Gastroesophageal sphincter (tissue), 4 donors: Measurements from ENCODE around the gene SMAD1. TPM values are rescaled to one million over a fixed set of nuclear protein-coding genes. Genes with fewer than 3 reads are reported as not detected.

Experiments used
- ATAC-seq: fragments of 150-250 bp; one replicate; pipeline ENCODE4 v1.9.1; 2016; ENCODE audit warnings: mild to moderate bottlenecking, moderate library complexity
- H3K27ac ChIP-seq, 4 donors: fragments of 200-600 bp; sonication (generic) in 3 of 4; 1 replicate in 3 of 4; 2 replicates in 1 of 4; pipeline ENCODE4 v1.5.1; 2016 to 2019
- H3K27me3 ChIP-seq: fragments of 200-600 bp; sonication (generic); one replicate; pipeline ENCODE4 v1.5.1; 2019
- H3K36me3 ChIP-seq, 2 donors: fragments of 200-600 bp; sonication (generic); one replicate each; pipeline ENCODE4 v1.5.1; 2019; ENCODE audit warnings: control low read depth in 1 of 2
- H3K4me1 ChIP-seq, 3 donors: fragments of 200-600 bp; sonication (generic); 1 replicate in 2 of 3; 2 replicates in 1 of 3; pipeline ENCODE4 v1.5.1; 2016 to 2019; ENCODE audit warnings: control low read depth in 2 of 3
- H3K4me3 ChIP-seq, 2 donors: fragments of 200-600 bp; sonication (generic); one replicate each; pipeline ENCODE4 v1.5.1; 2019; ENCODE audit warnings: mild to moderate bottlenecking in 1 of 2, moderate library complexity in 1 of 2
- H3K9me3 ChIP-seq, 3 donors: fragments of 200-600 bp; sonication (generic); one replicate each; pipeline ENCODE4 v1.5.1; 2017 to 2019; ENCODE audit warnings: control low read depth in 2 of 3
- EP300 ChIP-seq: sonication (generic); formaldehyde crosslinking; IDR thresholded peaks from one replicate; pipeline ENCODE4 v1.6.1; 2017; ENCODE audit warnings: antibody characterized with exemption, mild to moderate bottlenecking
- POLR2A ChIP-seq, 2 donors: fragments of 450-650 bp; IDR thresholded peaks; one replicate each; pipeline ENCODE4 v1.6.1; 2017; ENCODE audit warnings: antibody characterized with exemption in 2 of 2, mild to moderate bottlenecking in 2 of 2, moderate library complexity in 1 of 2
- POLR2AphosphoS5 ChIP-seq: sonication (generic); formaldehyde crosslinking; IDR thresholded peaks from one replicate; pipeline ENCODE4 v1.6.1; 2017; ENCODE audit warnings: antibody characterized with exemption
- WGBS, 2 donors: methylation state at CpG; one replicate each; pipeline ENCODE4 v1.1.5; 2018; ENCODE audit warnings: low coverage in 1 of 2; 5-methylcytosine and 5-hydroxymethylcytosine counted together
- total RNA-seq, 4 donors: library from RNA; depleted of rRNA; stranded (reverse); fragments of >200 nt; gene quantifications; one replicate each; pipeline ENCODE4 v1.1.0, GENCODE V29; 2016
- TF ChIP-seq, protein P1 (sequence below), 4 experiments: fragments of 200-600 bp in 2 of 4; fragments of 450-650 bp in 2 of 4; sonication (generic) in 1 of 4; IDR thresholded peaks; one replicate each; pipeline ENCODE4 v1.5.1; 2017 to 2019; ENCODE audit warnings: antibody characterized with exemption in 4 of 4, mild to moderate bottlenecking in 2 of 4, moderate library complexity in 2 of 4

SMAD1 gene
- total RNA-seq, 4 donors from 2014 or later, result 26.3 to 37.8 (median 29.2) TPM

DNA sequence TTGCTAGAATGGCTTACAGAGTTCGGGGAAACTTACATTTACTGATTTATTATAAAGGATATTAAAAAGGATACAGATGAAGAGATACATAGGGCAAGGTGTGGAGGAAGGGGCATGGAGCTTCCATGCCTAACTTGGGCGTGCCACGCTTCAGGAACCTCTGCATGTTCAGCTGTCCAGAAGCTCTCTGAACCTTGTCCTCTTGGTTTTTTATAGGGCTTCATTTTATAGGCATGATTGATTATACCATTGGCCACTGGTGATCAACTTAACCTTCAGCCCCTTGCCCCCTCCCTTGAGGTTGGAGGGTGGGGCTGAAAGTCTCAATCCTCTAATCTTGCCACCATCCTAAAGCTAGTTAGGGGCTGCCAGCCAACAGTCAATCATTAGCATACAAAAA is 10.7 kb downstream of the SMAD1 start:
- no peaks in the 10 kb centered on the region for H3K36me3 ChIP-seq
- TF ChIP-seq, protein P1, sequence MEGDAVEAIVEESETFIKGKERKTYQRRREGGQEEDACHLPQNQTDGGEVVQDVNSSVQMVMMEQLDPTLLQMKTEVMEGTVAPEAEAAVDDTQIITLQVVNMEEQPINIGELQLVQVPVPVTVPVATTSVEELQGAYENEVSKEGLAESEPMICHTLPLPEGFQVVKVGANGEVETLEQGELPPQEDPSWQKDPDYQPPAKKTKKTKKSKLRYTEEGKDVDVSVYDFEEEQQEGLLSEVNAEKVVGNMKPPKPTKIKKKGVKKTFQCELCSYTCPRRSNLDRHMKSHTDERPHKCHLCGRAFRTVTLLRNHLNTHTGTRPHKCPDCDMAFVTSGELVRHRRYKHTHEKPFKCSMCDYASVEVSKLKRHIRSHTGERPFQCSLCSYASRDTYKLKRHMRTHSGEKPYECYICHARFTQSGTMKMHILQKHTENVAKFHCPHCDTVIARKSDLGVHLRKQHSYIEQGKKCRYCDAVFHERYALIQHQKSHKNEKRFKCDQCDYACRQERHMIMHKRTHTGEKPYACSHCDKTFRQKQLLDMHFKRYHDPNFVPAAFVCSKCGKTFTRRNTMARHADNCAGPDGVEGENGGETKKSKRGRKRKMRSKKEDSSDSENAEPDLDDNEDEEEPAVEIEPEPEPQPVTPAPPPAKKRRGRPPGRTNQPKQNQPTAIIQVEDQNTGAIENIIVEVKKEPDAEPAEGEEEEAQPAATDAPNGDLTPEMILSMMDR (IDR thresholded peaks at IDR 0.05), result no peak
- no peak for TF ChIP-seq EP300
- TF ChIP-seq POLR2AphosphoS5, result no peak
- TF ChIP-seq POLR2A (IDR thresholded peaks at IDR 0.05), result no peak
- H3K27ac ChIP-seq, result no peak overlapping the region
- no peak overlapping the region for H3K4me3 ChIP-seq
- no peaks in the 10 kb centered on the region for H3K9me3 ChIP-seq
- H3K4me1 ChIP-seq, result peaks cover 4 to 79% (median 6%) of the 10 kb centered on the region in 3 donors
- H3K27me3 ChIP-seq, result no peaks in the 10 kb centered on the region
- ATAC-seq, result no peak
- 94 to 100% methylated on average over 1 to 3 of the region's 3 CpGs for whole genome bisulfite sequencing, 2 donors

DNA sequence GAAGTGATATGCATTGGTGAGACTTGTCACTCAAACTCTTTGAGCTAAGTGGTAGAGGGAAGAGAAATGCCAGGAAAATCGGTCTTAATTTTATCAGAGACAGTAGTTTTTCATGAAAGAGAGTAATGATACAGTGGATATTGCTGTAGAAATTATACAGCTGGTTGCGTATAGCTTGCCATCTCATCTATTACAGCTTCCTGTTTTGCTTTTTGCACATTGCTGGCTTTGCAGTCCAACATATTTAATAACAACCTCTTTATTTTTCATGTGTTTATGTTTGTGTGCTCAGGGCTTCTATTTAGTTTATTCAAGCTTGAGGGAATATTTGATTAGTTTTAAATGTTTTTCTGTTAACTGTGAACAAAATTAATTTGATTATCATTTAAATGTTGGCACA is 11.5 kb downstream of the SMAD1 start:
- Histone ChIP-seq H3K4me3 (no peak overlapping the region), H3K27me3 (no peaks in the 10 kb centered on the region), H3K36me3 (no peaks in the 10 kb centered on the region), H3K9me3 (no peaks in the 10 kb centered on the region), H3K27ac (no peak overlapping the region), H3K4me1 (peaks cover 2 to 80% (median 6%) of the 10 kb centered on the region in 3 donors)
- no peak for ATAC-seq
- 51 to 59% methylated on average over 2 of the region's 2 CpGs for WGBS, 2 donors
- no peak for TF ChIP-seq POLR2A (IDR thresholded peaks at IDR 0.05)
- no peak for TF ChIP-seq POLR2AphosphoS5
- TF ChIP-seq EP300, result no peak
- TF ChIP-seq, protein P1 (IDR thresholded peaks at IDR 0.05), result no peak

DNA sequence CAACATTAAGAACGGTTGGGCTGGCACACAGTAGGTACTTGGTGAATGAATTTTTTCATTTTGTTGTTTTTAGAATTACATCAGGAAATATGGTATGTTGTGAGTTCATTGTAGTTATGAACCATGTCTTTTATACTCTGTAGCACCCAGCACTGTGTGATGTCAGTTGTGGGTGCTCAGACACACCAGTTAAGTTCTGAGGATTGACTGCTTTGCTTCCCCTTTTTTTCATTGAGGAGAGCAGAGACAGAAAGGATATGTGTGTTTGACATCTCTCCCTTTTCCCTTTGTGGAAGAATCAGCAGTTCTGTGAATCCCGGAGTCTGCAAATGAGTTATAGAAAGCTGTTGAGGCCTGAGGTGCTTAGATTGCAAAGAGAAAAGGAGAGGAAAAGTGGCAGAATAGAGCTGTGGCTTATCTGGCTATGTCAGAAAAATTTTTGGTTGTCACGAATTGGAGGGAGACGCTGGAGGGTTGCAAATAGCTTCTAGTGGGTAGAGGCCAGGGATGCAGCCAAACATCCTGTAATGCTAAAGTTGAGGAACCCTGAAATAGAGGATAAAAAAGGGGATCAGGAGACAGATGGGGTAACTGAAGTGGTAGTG is 13.1 kb downstream of the SMAD1 start:
- no peak overlapping the region for H3K4me3 ChIP-seq
- H3K9me3 ChIP-seq, result no peaks in the 10 kb centered on the region
- ATAC-seq, result no peak
- TF ChIP-seq, protein P1 (IDR thresholded peaks at IDR 0.05), result no peak
- no peak for TF ChIP-seq POLR2AphosphoS5
- TF ChIP-seq EP300, result no peak
- TF ChIP-seq POLR2A (IDR thresholded peaks at IDR 0.05), result no peak
- H3K27me3 ChIP-seq, result no peaks in the 10 kb centered on the region
- whole genome bisulfite sequencing, 2 donors, result 58 to 77% methylated on average over 3 to 4 of the region's 4 CpGs
- peaks cover 2 to 75% (median 6%) of the 10 kb centered on the region in 3 donors for H3K4me1 ChIP-seq
- H3K36me3 ChIP-seq, result no peaks in the 10 kb centered on the region
- no peak overlapping the region for H3K27ac ChIP-seq

DNA sequence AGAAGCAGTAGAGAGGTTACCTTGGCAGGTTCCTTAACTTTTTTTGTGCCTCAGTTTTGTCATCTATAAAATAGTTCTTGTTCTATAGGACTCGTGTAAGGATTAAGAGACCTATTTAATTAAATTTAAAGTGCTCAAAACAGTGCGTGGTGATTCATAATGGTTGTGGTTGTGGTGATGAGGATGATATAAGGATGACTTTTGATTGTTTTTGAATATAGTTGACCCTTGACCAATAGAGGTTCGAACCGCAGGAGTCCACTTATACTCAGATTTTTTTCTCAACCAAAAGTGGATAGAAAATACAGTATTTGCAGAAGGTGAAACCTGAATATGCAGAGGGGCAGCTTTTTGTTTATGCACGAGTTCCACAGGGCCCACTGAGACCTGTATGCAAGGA is 14.6 kb downstream of the SMAD1 start:
- Histone ChIP-seq H3K9me3 (no peaks in the 10 kb centered on the region), H3K4me3 (no peak overlapping the region), H3K27ac (no peak overlapping the region), H3K4me1 (peaks cover 2 to 77% (median 6%) of the 10 kb centered on the region in 3 donors), H3K27me3 (no peaks in the 10 kb centered on the region), H3K36me3 (no peaks in the 10 kb centered on the region)
- WGBS, 2 donors, result 78 to 96% methylated on average over 5 of the region's 5 CpGs
- no peak for ATAC-seq
- no peak for TF ChIP-seq POLR2A (IDR thresholded peaks at IDR 0.05)
- TF ChIP-seq, protein P1 (IDR thresholded peaks at IDR 0.05), result no peak
- no peak for TF ChIP-seq POLR2AphosphoS5
- TF ChIP-seq EP300, result no peak
